Activated T-cell treated with anti-CD3 and anti-CD28 coated beads, Interleukin-2, amount 50 U/mL, for 72 hours (primary cell): ENCODE measurements around the gene VCX2. TPM values are rescaled to one million over a fixed set of nuclear protein-coding genes. Genes with fewer than 3 reads are reported as not detected.
"Not testable (repeated sequence)": the region's sequence is repeated elsewhere in the genome, so short reads cannot be mapped to it uniquely, and the experiment has no call there.

Experiments used
- ATAC-seq, 2 donors: fragments of 150-1000 bp; cut with Tn5 transposase; replicated peaks in 1 of 2; 2 replicates each; pipeline ENCODE4 v1.10.0; 2021; ENCODE audit warnings: moderate library complexity in 2 of 2, mild to moderate bottlenecking in 1 of 2
- DNase-seq, 2 donors: peaks; one replicate each; pipeline ENCODE4 v3.0.0; 2021 to 2022; ENCODE audit warnings: mixed read lengths in 1 of 2
- H3K27ac Mint-ChIP-seq: one replicate; pipeline ENCODE4 v1.8.0; 2022; ENCODE audit warnings: mild to moderate bottlenecking, moderate library complexity, mixed read lengths
- H3K27me3 Mint-ChIP-seq: one replicate; pipeline ENCODE4 v1.8.0; 2022; ENCODE audit warnings: low read depth, mixed read lengths
- H3K36me3 Mint-ChIP-seq, 2 donors: one replicate each; pipeline ENCODE4 v1.8.0; 2022; ENCODE audit warnings: mixed read lengths in 2 of 2, mild to moderate bottlenecking in 1 of 2; ENCODE audit not compliant: insufficient read depth in 2 of 2
- H3K4me1 Mint-ChIP-seq: one replicate; pipeline ENCODE4 v1.8.0; 2022; ENCODE audit warnings: low read depth, mixed read lengths
- H3K4me3 Mint-ChIP-seq, 2 donors: one replicate each; pipeline ENCODE4 v1.8.0; 2022; ENCODE audit warnings: mild to moderate bottlenecking in 2 of 2, mixed read lengths in 2 of 2, moderate library complexity in 2 of 2
- H3K9me3 Mint-ChIP-seq, 2 donors: one replicate each; pipeline ENCODE4 v1.8.0; 2022; ENCODE audit warnings: mixed read lengths in 2 of 2
- total RNA-seq, 2 donors: library from RNA; stranded (reverse); gene quantifications; one replicate each; pipeline ENCODE4 v1.2.3, GENCODE V29; 2022

VCX2 gene
- total RNA-seq, 2 donors from 2014 or later = not detected

- Mint-ChIP-seq H3K9me3 (peaks cover 11 to 15% of the 10 kb centered on the region in 2 donors), H3K36me3 (peaks cover 2 to 7% of the 10 kb centered on the region in 2 donors), H3K4me1 (no peaks in the 10 kb centered on the region), H3K27ac (no peak overlapping the region), H3K27me3 (no peaks in the 10 kb centered on the region), H3K4me3 (no peak overlapping the region)
- DNase-seq (no peak), ATAC-seq (no peak)
Observed at GRCh38 chrX:8147226-8147625, 23.8 kb downstream of the VCX2 start.

GRCh38 chrX:8144925-8145324 lies 26.1 kb downstream of the VCX2 start:
- no peak overlapping the region for H3K27ac Mint-ChIP-seq
- no peaks in the 10 kb centered on the region for H3K4me1 Mint-ChIP-seq
- no peak overlapping the region for H3K4me3 Mint-ChIP-seq
- ATAC-seq (no peak), DNase-seq (no peak)
- peaks cover 6 to 10% of the 10 kb centered on the region in 2 donors for H3K9me3 Mint-ChIP-seq
- peaks cover 2 to 7% of the 10 kb centered on the region in 2 donors for H3K36me3 Mint-ChIP-seq
- H3K27me3 Mint-ChIP-seq = no peaks in the 10 kb centered on the region

- DNase-seq (no peak), ATAC-seq (no peak)
- Mint-ChIP-seq H3K27me3 (no peaks in the 10 kb centered on the region), H3K4me1 (no peaks in the 10 kb centered on the region), H3K27ac (no peak overlapping the region), H3K36me3 (peaks cover 0 to 5% of the 10 kb centered on the region in 2 donors), H3K9me3 (peaks cover 0 to 7% of the 10 kb centered on the region in 2 donors), H3K4me3 (no peak overlapping the region)
Observed at GRCh38 chrX:8141896-8142295, 29.2 kb downstream of the VCX2 start.

GRCh38 chrX:8140986-8141744 lies 29.9 kb downstream of the VCX2 start:
- Mint-ChIP-seq H3K4me3 (no peak overlapping the region), H3K9me3 (peaks cover 0 to 7% of the 10 kb centered on the region in 2 donors), H3K27ac (no peak overlapping the region), H3K36me3 (peaks cover 0 to 5% of the 10 kb centered on the region in 2 donors), H3K4me1 (no peaks in the 10 kb centered on the region), H3K27me3 (no peaks in the 10 kb centered on the region)
- no peak for ATAC-seq
- DNase-seq = no peak

- ATAC-seq (no peak), DNase-seq (no peak)
- Mint-ChIP-seq H3K27me3 (no peaks in the 10 kb centered on the region), H3K9me3 (peaks cover 0 to 9% of the 10 kb centered on the region in 2 donors), H3K36me3 (peaks cover 0 to 3% of the 10 kb centered on the region in 2 donors), H3K27ac (no peak overlapping the region), H3K4me1 (no peaks in the 10 kb centered on the region), H3K4me3 (no peak overlapping the region)
Observed at GRCh38 chrX:8139716-8140115, 31.4 kb downstream of the VCX2 start.

GRCh38 chrX:8138252-8138651 lies 32.8 kb downstream of the VCX2 start:
- no peaks in the 10 kb centered on the region for H3K4me1 Mint-ChIP-seq
- no peaks in the 10 kb centered on the region for H3K27me3 Mint-ChIP-seq
- H3K36me3 Mint-ChIP-seq = peaks cover 0 to 2% of the 10 kb centered on the region in 2 donors
- ATAC-seq (no peak), DNase-seq (no peak)
- peaks cover 0 to 10% of the 10 kb centered on the region in 2 donors for H3K9me3 Mint-ChIP-seq
- H3K27ac Mint-ChIP-seq = no peak overlapping the region
- no peak overlapping the region for H3K4me3 Mint-ChIP-seq

- H3K27me3 Mint-ChIP-seq = no peaks in the 10 kb centered on the region
- H3K27ac Mint-ChIP-seq = no peak overlapping the region
- no peak overlapping the region for H3K4me3 Mint-ChIP-seq
- H3K36me3 Mint-ChIP-seq = no peaks in the 10 kb centered on the region
- H3K4me1 Mint-ChIP-seq = no peaks in the 10 kb centered on the region
- DNase-seq (no peak), ATAC-seq (no peak)
- H3K9me3 Mint-ChIP-seq = no peaks in the 10 kb centered on the region
Observed at GRCh38 chrX:8126648-8127047, 44.4 kb downstream of the VCX2 start.

GRCh38 chrX:8126092-8126491 lies 45.0 kb downstream of the VCX2 start:
- H3K27me3 Mint-ChIP-seq = no peaks in the 10 kb centered on the region
- DNase-seq (no peak), ATAC-seq (no peak)
- H3K27ac Mint-ChIP-seq = no peak overlapping the region
- no peaks in the 10 kb centered on the region for H3K9me3 Mint-ChIP-seq
- no peak overlapping the region for H3K4me3 Mint-ChIP-seq
- no peaks in the 10 kb centered on the region for H3K4me1 Mint-ChIP-seq
- H3K36me3 Mint-ChIP-seq = no peaks in the 10 kb centered on the region

- DNase-seq = no peak
- no peak overlapping the region for H3K27ac Mint-ChIP-seq
- H3K27me3 Mint-ChIP-seq = no peaks in the 10 kb centered on the region
- H3K4me1 Mint-ChIP-seq = no peaks in the 10 kb centered on the region
- H3K36me3 Mint-ChIP-seq = no peaks in the 10 kb centered on the region
- H3K4me3 Mint-ChIP-seq = no peak overlapping the region
- no peaks in the 10 kb centered on the region for H3K9me3 Mint-ChIP-seq
- ATAC-seq = no peak
Observed at GRCh38 chrX:8125566-8125965, 45.5 kb downstream of the VCX2 start.

- no peaks in the 10 kb centered on the region for H3K4me1 Mint-ChIP-seq
- no peak overlapping the region for H3K27ac Mint-ChIP-seq
- ATAC-seq = no peak
- peaks cover 0 to 3% of the 10 kb centered on the region in 2 donors for H3K9me3 Mint-ChIP-seq
- H3K4me3 Mint-ChIP-seq = no peak overlapping the region
- no peaks in the 10 kb centered on the region for H3K27me3 Mint-ChIP-seq
- H3K36me3 Mint-ChIP-seq = no peaks in the 10 kb centered on the region
- no peak for DNase-seq
Observed at GRCh38 chrX:8122538-8122937, 48.5 kb downstream of the VCX2 start.

GRCh38 chrX:8121391-8121790 lies 49.7 kb downstream of the VCX2 start:
- not testable (repeated sequence) for H3K27ac Mint-ChIP-seq, H3K4me3 Mint-ChIP-seq, H3K36me3 Mint-ChIP-seq, H3K9me3 Mint-ChIP-seq, H3K27me3 Mint-ChIP-seq, DNase-seq, H3K4me1 Mint-ChIP-seq, ATAC-seq

Other genes starting within 250 kb of the VCX2 start
- 10 to 100 TPM; 14.3 to 28.2 TPM for gene PNPLA4, start 243.9 kb downstream of the VCX2 start, total RNA-seq